Mesenteric fat pad (tissue), 1 donor: Measurements from ENCODE around the gene UCK2. TPM values are rescaled to one million over a fixed set of nuclear protein-coding genes. Genes with fewer than 3 reads are reported as not detected.

Source experiments
- DNase-seq: peaks from one replicate; pipeline ENCODE4 v3.0.0-alpha.2; 2020; ENCODE audit warnings: low spot score
- total RNA-seq: library from RNA; stranded (reverse); fragmentation: NEBNext Ultra II Directional; extraction: Animal tissue kit (Norgen Biotek cat#: 25700); gene quantifications from one replicate; pipeline ENCODE4 v1.2.1, GENCODE V29; 2021
- donor health status: DM: yes; HTN: yes; CAD: no.

UCK2 gene
- total RNA-seq, 1 donor from 2014 or later: 25.6 TPM

- DNase-seq: no peak
These were observed 26.9 kb downstream of the UCK2 start for GRCh38 chr1:165854101-165854845.

GRCh38 chr1:165855010-165855838, 27.8 kb downstream of the UCK2 start:
- no peak for DNase-seq

DNA sequence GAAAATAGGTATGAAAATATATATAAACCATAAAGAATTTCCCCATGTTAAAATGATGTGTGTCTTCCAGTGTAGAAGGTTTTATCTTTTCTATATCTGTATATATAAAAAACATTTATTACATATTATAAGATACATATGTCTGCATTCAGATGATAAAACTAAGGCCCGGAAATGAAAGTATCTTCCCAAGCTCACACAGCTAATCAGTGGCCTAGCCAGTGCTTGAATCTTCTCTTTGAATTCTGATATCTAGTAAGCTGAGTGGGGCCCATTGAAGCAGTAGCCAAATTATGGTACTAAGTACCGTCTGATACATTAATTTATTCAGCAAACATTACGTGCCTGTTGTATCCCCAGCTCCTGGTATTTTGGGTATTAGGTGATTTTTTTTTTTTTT, 28.6 kb downstream of the UCK2 start:
- DNase-seq: no peak

DNA sequence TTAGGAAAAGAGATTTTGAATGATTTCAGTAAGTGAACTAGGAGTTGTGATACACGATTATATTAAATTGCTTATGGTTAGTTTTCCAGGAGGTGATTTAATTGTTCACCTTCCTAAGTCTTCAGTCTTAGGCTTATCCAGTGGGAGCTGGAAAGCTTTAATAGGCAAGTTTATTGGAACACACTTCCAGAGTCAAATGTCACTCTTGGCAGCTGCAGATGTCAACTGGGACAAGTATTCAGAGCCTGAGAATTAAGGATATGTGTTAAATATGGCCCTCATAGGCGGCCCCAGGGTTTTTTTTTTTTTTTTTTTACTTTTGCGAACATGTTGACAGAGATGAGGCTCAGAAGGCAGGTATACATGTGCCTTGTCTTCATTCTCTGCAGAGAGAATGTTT, 29.2 kb downstream of the UCK2 start:
- DNase-seq: no peak

- no peak for DNase-seq
These were observed 29.8 kb downstream of the UCK2 start for GRCh38 chr1:165857046-165857801.

DNA sequence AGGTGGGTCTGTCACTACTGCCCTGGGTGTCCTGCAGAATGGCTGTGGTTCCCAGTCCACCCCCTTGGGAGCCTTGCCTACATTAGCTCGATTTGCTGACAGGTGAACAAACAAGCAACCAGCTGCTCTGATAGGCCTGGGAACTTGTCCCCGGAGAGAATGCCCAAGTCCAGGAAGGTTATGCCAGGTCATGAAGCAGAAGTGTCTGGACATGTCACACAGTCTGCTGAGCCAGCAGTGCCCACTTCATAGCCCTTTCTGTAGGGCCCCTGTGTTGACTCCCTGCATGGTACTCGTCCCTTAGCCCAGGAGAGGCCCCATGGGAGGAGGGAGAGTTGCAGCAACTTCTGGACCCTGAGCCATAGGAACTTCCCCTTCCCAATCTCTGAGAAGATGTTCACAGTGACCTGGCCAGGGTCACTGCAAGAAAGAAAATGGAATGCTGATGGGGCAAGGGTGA, 31.0 kb downstream of the UCK2 start:
- DNase-seq: no peak

DNA sequence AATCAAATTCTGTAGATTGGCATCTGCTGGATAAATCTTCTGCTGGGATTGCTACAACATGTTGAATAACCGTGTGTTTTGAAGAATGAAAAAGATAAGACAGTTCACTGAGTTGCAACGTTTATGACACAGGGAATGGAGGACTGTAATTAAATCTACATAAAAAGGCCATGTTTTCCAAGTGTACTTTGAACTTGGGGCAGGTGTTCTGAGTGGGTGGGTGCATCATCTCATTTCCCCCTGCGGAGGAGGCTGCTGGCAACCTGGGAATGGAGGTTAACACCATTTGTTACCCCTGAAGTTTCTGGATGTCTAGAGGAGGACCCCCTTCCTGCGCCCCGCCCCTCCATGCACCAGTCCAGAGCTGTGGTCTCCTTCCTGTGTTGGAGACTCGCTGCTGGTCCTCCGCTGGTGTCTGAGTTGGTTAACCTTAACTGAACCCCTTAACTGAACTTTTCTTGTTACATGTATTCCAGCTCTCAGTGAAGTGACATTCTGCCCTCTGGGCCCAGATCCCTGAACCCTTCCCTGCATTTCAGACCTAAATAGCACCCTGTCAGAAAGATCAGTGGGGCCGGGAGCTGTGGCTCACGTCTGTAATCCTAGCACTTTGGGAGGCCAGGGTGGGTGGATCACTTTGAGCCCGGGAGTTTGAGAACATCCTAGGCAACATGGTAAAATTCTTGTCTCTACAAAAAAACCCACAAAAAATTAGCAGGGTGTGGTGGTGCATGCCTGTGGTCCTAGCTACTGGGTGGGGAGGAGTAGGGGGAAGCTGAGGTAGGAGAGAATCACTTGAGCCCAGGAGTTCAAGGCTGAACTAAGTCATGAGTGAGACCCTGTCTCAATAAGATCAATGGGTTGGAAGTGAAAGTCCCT, 31.8 kb downstream of the UCK2 start:
- DNase-seq: no peak

DNA sequence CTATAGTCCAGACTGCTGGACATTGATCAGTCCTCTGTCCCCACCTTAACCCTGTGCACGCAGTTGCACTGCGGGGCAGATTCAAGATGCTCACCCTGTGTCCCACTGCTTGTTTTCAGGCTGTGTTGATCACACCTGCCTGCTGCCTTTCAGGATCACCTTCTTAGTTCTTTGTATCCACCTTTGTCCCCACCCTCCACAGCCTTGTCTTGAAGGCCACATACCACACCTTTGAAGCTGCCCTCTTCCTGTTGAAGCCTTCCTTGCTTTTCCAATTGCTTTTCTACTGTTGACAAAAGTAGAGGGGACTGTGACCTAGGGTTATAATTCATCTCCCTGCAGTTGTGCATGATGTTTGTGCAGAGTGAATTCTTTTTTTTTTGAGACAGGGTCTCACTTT, 32.7 kb downstream of the UCK2 start:
- DNase-seq: no peak

- no peak for DNase-seq
These were observed 34.5 kb downstream of the UCK2 start for GRCh38 chr1:165861911-165862310.

DNA sequence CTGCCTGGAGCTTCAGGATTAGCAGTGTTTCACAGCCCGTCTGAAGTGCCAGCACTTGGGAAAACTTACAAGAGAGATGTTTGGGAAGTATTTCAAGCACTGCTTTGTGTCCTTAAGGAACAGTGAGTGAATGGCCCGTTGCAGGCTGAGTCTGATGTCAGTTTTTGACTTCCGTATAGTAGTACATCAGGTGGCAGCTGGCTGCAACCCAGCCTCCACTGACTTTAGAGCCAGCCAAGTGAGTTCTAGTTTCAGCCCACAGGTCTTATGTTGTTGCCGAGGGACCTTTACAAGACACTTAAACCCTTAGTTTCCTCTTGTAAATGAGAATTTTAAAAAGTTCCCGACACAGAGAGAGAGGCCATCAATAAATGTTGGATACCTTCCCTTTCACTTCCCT, 35.0 kb downstream of the UCK2 start:
- DNase-seq: no peak

DNA sequence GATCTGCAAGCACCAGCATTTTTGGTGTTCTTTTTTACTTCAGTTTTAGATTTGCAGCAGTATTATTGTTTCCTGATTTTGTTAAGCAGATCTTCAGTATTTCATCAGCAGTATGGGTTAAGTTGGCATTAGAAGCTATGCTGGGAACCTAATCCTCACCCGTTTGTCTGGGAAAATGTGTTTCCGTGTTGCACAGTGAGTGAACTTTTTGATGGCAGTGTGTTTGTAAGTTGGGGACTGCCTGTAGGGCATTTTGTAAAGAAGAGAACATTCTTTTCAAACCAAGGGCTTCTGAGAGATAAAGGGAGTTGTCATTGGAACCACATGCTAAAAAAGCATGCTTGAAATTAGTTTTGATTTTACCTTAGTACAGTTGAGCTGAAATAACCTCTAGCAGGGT, 35.9 kb downstream of the UCK2 start:
- no peak for DNase-seq

GRCh38 chr1:165865633-165866340, 38.4 kb downstream of the UCK2 start:
- no peak for DNase-seq

- no peak for DNase-seq
These were observed 41.9 kb downstream of the UCK2 start for GRCh38 chr1:165869343-165869742.

- DNase-seq: no peak
These were observed 44.1 kb downstream of the UCK2 start for GRCh38 chr1:165871311-165872067.

DNA sequence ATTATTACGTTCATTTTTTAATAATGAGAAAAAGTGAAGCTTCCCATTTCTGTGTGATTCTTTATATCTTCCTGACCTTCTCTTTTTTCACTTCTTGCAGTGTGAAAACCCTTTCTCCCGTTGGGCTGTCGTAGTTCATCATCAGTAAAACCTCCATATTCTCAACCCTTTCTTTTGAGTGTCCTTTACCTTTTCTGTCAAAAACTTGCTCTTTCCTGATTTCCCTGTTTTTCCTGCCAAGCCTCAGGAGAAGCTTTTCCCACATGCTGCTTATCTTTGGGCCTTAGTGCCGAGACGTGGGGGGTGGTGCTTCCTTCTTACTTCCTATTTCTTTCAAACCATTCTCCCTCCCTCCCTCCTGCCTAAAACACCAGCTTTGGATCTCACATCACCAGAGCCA, 46.1 kb downstream of the UCK2 start:
- no peak for DNase-seq

- DNase-seq: no peak
These were observed 47.2 kb downstream of the UCK2 start for GRCh38 chr1:165874643-165875042.

DNA sequence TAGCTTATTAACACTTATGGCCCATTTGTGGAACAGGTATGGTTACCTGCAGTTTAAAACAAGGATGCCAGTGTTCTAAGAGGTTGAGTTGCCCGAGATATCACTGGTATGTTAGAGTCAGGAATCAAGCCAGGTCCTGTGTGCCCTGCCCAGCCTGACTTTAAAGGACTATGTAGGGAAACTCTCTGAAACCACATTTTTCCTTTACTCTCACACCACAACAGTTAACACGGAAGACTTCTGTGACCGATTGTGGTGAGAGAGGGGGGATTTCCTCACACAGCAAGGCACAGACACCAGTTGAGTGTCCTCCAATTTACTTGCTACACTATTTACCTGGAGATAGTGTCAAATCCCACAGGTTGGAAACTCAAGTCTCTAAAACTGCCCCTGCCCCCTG, 47.8 kb downstream of the UCK2 start:
- DNase-seq: no peak

DNA sequence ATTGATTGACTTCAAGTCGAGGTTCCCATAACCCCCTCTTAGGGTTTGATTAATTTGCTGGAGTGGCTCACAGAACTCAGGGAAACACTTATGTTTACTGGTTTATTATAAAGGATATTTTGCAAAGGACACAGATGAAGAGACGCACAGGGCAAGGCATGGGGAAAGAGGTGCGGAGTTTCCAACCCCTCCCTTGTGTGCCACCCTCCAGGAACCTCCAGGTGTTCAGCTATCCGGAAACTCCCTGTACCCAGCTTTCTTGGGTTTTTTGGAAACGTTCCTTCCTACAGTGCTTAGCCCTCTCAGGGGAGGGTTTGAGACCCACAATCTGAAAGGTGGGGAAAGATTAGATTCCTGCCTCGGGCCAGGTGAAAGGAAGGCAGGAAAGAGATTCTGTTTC, 48.2 kb downstream of the UCK2 start:
- no peak for DNase-seq

DNA sequence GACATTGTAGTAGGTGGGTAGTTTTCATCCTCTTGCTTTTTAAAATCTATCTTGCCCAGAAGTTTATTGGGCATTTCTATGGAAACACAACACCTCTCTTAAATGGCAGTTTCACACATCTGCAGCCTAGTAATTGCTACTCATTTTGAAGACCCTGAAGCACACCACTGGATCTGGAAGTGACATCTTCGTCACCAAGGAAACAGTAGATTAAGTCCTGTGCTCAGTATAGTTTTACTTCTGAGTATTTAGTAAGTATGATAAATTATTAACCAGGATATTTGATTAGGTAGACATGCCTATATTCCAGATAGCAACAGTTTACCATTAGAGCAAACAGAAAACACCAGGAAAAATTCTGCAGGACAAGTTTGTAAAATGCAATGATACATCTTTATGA, 48.7 kb downstream of the UCK2 start:
- DNase-seq: no peak

- DNase-seq: no peak
These were observed 50.0 kb downstream of the UCK2 start for GRCh38 chr1:165877411-165877810.
